Body of pancreas (tissue), 4 donors: ENCODE data around the gene ARHGAP27. TPM values are rescaled to one million over a fixed set of nuclear protein-coding genes. Genes with fewer than 3 reads are reported as not detected.

Experiments
- ATAC-seq: fragments of 150-250 bp; one replicate; pipeline ENCODE4 v1.9.1; 2016
- DNase-seq, 4 donors: peaks; one replicate each; pipeline ENCODE4 v3.0.0-alpha.2; 2019
- H3K27ac ChIP-seq, 4 donors: fragments of 200-600 bp; sonication (generic); 1 replicate in 3 of 4; 2 replicates in 1 of 4; pipeline versions ENCODE4 v1.5.1 to v1.6.1; 2016 to 2019; ENCODE audit warnings: mild to moderate bottlenecking in 1 of 4, mixed read lengths in 1 of 4, moderate library complexity in 1 of 4
- H3K27me3 ChIP-seq, 2 donors: fragments of 200-600 bp; sonication (generic); one replicate each; pipeline ENCODE4 v1.6.0; 2016; ENCODE audit warnings: mild to moderate bottlenecking in 1 of 2
- H3K36me3 ChIP-seq, 2 donors: fragments of 200-600 bp; sonication (generic); replicated peaks in 1 of 2; 2 replicates each; pipeline ENCODE4 v1.5.1; 2016; ENCODE audit warnings: low read depth in 2 of 2; ENCODE audit not compliant: insufficient read depth in 1 of 2
- H3K4me1 ChIP-seq: fragments of 200-600 bp; sonication (generic); one replicate; pipeline ENCODE4 v1.6.0; 2016
- H3K4me3 ChIP-seq, 2 donors: fragments of 200-600 bp; sonication (generic); 1 replicate in 1 of 2; 2 replicates in 1 of 2; pipeline ENCODE4 v1.5.1; 2016 to 2019
- H3K9me3 ChIP-seq, 3 donors: fragments of 200-600 bp; sonication (generic); 1 replicate in 2 of 3; 2 replicates in 1 of 3; pipeline ENCODE4 v1.5.1; 2016
- POLR2A ChIP-seq, 3 donors: fragments of 450-650 bp; IDR thresholded peaks; one replicate each; pipeline ENCODE4 v1.6.1; 2016; ENCODE audit warnings: antibody characterized with exemption in 3 of 3, mild to moderate bottlenecking in 2 of 3
- WGBS, 2 donors: methylation state at CpG; one replicate each; pipeline ENCODE4 v1.1.5; 2017; 5-methylcytosine and 5-hydroxymethylcytosine counted together
- intact Hi-C: fragments of 100-400 bp; cut with DNase I; formaldehyde crosslinking; loops from one replicate; pipeline ENCODE4 v1.15.1; 2023
- total RNA-seq, 2 donors: library from RNA; depleted of rRNA; stranded (reverse); fragments of >200 nt; gene quantifications; one replicate each; pipeline ENCODE4 v1.1.0, GENCODE V29; 2016
- TF ChIP-seq, protein P1 (sequence below), 7 experiments: fragments of 450-650 bp in 4 of 7; fragments of 200-600 bp in 3 of 7; sonication (generic) in 3 of 7; IDR thresholded peaks; one replicate each; pipeline ENCODE4 v1.5.1; 2016 to 2019; ENCODE audit warnings: antibody characterized with exemption in 7 of 7

ARHGAP27 gene
- total RNA-seq, 2 donors from 2014 or later = 12.7 to 35.3 TPM

DNA sequence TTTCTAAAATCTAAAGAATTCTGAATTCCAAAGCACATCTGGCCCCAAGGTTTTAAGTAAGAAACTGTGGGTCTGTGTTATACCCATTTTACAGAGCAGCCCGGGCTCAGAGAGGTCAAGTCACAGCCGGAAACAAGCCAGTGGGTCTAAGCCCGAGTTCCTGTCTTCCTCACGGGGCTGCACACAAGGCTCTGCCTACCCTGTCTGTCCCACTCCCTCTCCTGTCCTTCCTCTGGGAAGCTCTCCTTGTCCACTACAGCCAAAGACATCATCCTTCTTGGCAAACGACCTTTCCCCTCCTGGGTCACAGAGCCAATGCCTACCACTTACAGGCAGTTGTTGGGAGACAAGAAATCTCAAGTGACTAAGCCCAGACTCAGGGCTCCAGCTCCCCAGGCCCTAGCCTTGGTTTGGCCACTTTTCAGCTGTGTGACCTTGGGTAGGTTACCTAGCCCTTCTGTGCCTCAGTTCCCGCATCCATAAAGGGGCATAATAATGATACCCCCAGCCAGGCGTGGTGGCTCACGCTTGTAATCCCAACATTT is 60.3 kb downstream of the ARHGAP27 start:
- H3K4me3 ChIP-seq = no peak overlapping the region
- intact Hi-C loops = loop anchor here (10.0 kb wide), 1 partner anchor 48 kb away; no protein-coding TSS in a partner anchor
- peaks cover 18% of the 10 kb centered on the region for H3K4me1 ChIP-seq
- H3K27ac ChIP-seq = peak overlapping the region; percentile 42 to 88 (median 86)
- H3K27me3 ChIP-seq = no peaks in the 10 kb centered on the region
- 80 to 90% methylated on average over 8 of the region's 8 CpGs for whole genome bisulfite sequencing, 2 donors
- DNase-seq = no peak
- no peaks in the 10 kb centered on the region for H3K9me3 ChIP-seq
- ATAC-seq = peak; percentile 4
- no peak for TF ChIP-seq POLR2A (IDR thresholded peaks at IDR 0.05)
- TF ChIP-seq, protein P1, sequence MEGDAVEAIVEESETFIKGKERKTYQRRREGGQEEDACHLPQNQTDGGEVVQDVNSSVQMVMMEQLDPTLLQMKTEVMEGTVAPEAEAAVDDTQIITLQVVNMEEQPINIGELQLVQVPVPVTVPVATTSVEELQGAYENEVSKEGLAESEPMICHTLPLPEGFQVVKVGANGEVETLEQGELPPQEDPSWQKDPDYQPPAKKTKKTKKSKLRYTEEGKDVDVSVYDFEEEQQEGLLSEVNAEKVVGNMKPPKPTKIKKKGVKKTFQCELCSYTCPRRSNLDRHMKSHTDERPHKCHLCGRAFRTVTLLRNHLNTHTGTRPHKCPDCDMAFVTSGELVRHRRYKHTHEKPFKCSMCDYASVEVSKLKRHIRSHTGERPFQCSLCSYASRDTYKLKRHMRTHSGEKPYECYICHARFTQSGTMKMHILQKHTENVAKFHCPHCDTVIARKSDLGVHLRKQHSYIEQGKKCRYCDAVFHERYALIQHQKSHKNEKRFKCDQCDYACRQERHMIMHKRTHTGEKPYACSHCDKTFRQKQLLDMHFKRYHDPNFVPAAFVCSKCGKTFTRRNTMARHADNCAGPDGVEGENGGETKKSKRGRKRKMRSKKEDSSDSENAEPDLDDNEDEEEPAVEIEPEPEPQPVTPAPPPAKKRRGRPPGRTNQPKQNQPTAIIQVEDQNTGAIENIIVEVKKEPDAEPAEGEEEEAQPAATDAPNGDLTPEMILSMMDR (IDR thresholded peaks at IDR 0.05) = no peak
- H3K36me3 ChIP-seq = no peaks in the 10 kb centered on the region

DNA sequence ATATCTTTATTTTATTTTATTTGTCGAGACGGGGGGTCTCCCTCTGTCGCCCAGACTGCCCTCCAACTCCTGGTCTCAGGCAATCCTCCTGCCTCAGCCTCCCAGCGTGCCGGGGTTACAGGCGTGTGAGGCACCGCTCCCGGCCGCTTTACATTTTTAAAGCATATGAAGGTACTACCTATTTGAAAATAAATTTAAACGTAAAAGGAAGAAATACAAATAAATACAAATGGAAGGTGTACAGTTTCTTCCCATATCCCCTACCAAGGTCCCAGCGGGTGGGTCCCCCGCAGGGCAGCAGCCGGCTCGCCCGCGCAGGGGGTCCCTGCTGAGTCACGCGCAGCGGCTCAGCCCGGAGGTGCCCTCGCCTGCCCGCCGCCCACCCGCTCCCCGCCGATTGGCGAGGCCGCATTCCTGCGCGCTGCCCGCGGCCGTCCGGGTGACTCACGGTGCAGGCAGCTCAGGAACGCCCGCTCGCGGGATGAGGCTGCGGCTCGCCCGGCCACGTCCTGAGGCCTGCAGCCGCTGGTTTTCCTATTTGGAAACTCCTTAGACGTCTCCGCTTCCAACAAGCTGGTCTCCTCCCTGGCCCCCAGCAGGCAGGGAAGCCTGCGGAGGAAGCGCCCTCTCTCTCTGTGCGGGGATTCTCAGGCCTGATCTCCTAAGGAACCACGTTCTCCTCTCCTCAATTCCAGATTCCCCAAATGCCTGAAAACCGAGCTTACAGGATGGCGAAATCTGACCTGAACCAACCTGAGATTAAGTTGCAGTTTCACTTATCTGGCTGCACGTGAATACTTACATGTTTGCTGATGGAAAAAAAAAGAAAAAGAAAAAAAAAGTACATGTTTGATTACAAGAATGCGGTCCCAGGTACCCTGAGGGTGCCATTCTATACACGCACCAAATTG is 61.0 kb downstream of the ARHGAP27 start:
- ATAC-seq (peak; percentile 96), DNase-seq (peak; percentile 80 to 87 (median 83))
- Histone ChIP-seq H3K4me1 (peaks cover 18% of the 10 kb centered on the region), H3K27me3 (no peaks in the 10 kb centered on the region), H3K4me3 (peak overlapping the region in 1 of 2 donors; percentile 3), H3K27ac (peak overlapping the region; percentile 19 to 88 (median 86)), H3K9me3 (no peaks in the 10 kb centered on the region), H3K36me3 (no peaks in the 10 kb centered on the region)
- intact Hi-C loops = loop anchor here (10.0 kb wide), 1 partner anchor 47 kb away; no protein-coding TSS in a partner anchor
- 13 to 20% methylated on average over 39 to 54 of the region's 55 CpGs for WGBS, 2 donors
- peak; percentile 71 to 75 (median 75) for TF ChIP-seq POLR2A (IDR thresholded peaks at IDR 0.05)
- TF ChIP-seq, protein P1 (IDR thresholded peaks at IDR 0.05) = peak in 1 of 7 experiments; percentile 7

DNA sequence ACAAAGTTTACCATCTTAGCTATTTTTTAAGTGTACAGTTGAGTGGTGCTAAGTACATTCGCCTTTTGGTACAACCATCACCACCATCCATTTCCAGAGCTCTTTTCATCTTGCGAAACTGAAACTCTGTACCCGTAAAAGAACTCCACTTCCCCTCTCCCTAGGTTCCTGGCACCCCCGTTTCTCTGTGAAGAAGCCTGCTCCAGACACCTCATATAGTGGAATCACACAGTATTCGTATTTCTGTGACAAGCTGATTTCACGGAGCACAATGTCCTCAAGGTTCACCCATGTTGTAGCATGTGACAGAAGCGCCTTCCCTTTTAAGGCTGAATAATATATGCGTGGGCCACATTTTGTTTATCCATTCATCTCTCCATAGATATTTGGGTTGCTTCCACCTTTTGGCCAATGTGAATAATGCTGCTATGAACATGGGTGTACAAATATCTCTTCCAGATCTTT is 61.7 kb downstream of the ARHGAP27 start:
- H3K4me3 ChIP-seq = peak overlapping the region in 1 of 2 donors; percentile 3
- intact Hi-C loops = loop anchor here (10.0 kb wide), 1 partner anchor 46 kb away; no protein-coding TSS in a partner anchor
- DNase-seq = no peak
- TF ChIP-seq POLR2A (IDR thresholded peaks at IDR 0.05) = no peak
- TF ChIP-seq, protein P1 (IDR thresholded peaks at IDR 0.05) = no peak
- peaks cover 18% of the 10 kb centered on the region for H3K4me1 ChIP-seq
- ATAC-seq = no peak
- no peaks in the 10 kb centered on the region for H3K27me3 ChIP-seq
- H3K36me3 ChIP-seq = no peaks in the 10 kb centered on the region
- 82 to 85% methylated on average over 8 of the region's 8 CpGs for WGBS, 2 donors
- peak overlapping the region; percentile 19 to 88 (median 86) for H3K27ac ChIP-seq
- H3K9me3 ChIP-seq = no peaks in the 10 kb centered on the region

DNA sequence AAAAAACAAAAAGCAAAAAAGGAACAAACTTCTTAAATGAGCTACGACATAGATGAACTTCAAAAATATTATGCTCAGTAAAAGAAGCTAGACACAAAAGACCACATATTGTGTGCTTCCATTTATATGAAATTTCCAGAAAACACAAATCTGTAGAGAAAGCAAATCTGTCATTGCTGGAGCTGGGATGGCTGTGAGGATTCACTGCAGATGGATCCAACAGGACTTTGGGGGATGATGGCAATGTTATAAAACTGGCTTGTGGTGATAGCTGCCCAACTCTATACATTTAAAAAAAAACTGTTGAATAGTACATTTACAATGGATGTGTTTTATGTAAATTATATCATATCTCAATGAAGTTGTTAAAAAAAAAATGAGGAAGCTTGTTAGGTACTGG is 63.2 kb downstream of the ARHGAP27 start:
- Histone ChIP-seq H3K4me1 (peaks cover 18% of the 10 kb centered on the region), H3K36me3 (no peaks in the 10 kb centered on the region), H3K27ac (no peak overlapping the region), H3K4me3 (no peak overlapping the region), H3K27me3 (no peaks in the 10 kb centered on the region), H3K9me3 (no peaks in the 10 kb centered on the region)
- intact Hi-C loops = no loop called here
- no peak for ATAC-seq
- 83 to 90% methylated on average over 1 of the region's 1 CpG for WGBS, 2 donors
- TF ChIP-seq, protein P1 (IDR thresholded peaks at IDR 0.05) = no peak
- TF ChIP-seq POLR2A (IDR thresholded peaks at IDR 0.05) = no peak
- no peak for DNase-seq
